HEK293 (cell line): Measurements from ENCODE around the gene TBC1D24.

Source experiments
- CTCF ChIA-PET: fragments of 350-600 bp; formaldehyde crosslinking; extraction: SDS; loops from one replicate; lab custom pipeline; 2021; ENCODE audit warnings: antibody characterized with exemption; lab: Yijun Ruan, JAX
- POLR2A ChIA-PET: fragments of 300-600 bp; formaldehyde crosslinking; extraction: SDS; loops from one replicate; lab custom pipeline; 2020; ENCODE audit warnings: antibody characterized with exemption, inconsistent platforms; lab: Yijun Ruan, JAX
- H3K27ac ChIP-seq: fragments of 200-500 bp; sonication (Bioruptor generic); 2 replicates; pipeline ENCODE4 v1.5.1; 2014; ENCODE audit warnings: low read depth, low read length, control low read depth, inconsistent platforms; ENCODE audit errors: extremely low read depth
- H3K36me3 ChIP-seq, 2 experiments: fragments of 200-500 bp in 1 of 2; sonication (Bioruptor generic) in 1 of 2; 1 replicate in 1 of 2; 2 replicates in 1 of 2; pipeline ENCODE4 v1.5.1; 2014 to 2017; ENCODE audit warnings: inconsistent platforms in 2 of 2, low read length in 2 of 2; ENCODE audit not compliant: control insufficient read depth in 2 of 2, insufficient read depth in 1 of 2
- H3K4me1 ChIP-seq: fragments of 200-500 bp; sonication (Bioruptor generic); 2 replicates; pipeline ENCODE4 v1.5.1; 2014; ENCODE audit warnings: mild to moderate bottlenecking, low read length, inconsistent platforms; ENCODE audit not compliant: control insufficient read depth, insufficient read depth
- H3K4me3 ChIP-seq: 2 replicates; pipeline ENCODE4 v1.5.1; 2011; ENCODE audit warnings: low read depth, mild to moderate bottlenecking, control low read depth, low read length, moderate library complexity
- H3K9me3 ChIP-seq: fragments of 200-500 bp; sonication (Bioruptor generic); 2 replicates; pipeline ENCODE4 v1.5.1; 2014; ENCODE audit warnings: low read depth, low read length, inconsistent platforms; ENCODE audit not compliant: control insufficient read depth, insufficient read depth
- GLIS2 ChIP-seq: fragments of 450-650 bp; formaldehyde crosslinking; IDR thresholded peaks from 2 replicates; pipeline ENCODE4 v1.5.1; 2016; ENCODE audit warnings: missing biosample characterization, missing genetic modification characterization
- KLF1 ChIP-seq: fragments of 450-650 bp; formaldehyde crosslinking; IDR thresholded peaks from 2 replicates; pipeline ENCODE4 v1.5.1; 2016; ENCODE audit warnings: missing biosample characterization, missing genetic modification characterization
- KLF16 ChIP-seq: fragments of 450-650 bp; formaldehyde crosslinking; IDR thresholded peaks from 2 replicates; pipeline ENCODE4 v1.5.1; 2017; ENCODE audit warnings: missing biosample characterization, missing genetic modification characterization
- PRDM2 ChIP-seq: fragments of 450-650 bp; formaldehyde crosslinking; IDR thresholded peaks from 2 replicates; pipeline ENCODE4 v1.5.1; 2016; ENCODE audit warnings: missing biosample characterization, missing genetic modification characterization, borderline replicate concordance
- SCRT1 ChIP-seq: fragments of 450-650 bp; formaldehyde crosslinking; IDR thresholded peaks from 2 replicates; pipeline ENCODE4 v1.5.1; 2016; ENCODE audit warnings: missing biosample characterization, missing genetic modification characterization, borderline replicate concordance
- ZBTB44 ChIP-seq: fragments of 450-650 bp; IDR thresholded peaks from 2 replicates; pipeline ENCODE4 v1.5.1; 2018; ENCODE audit warnings: missing biosample characterization, mild to moderate bottlenecking, missing genetic modification characterization
- ZBTB48 ChIP-seq: fragments of 450-650 bp; formaldehyde crosslinking; IDR thresholded peaks from 2 replicates; pipeline ENCODE4 v1.5.1; 2016; ENCODE audit warnings: missing biosample characterization, missing genetic modification characterization
- ZBTB8A ChIP-seq: fragments of 450-650 bp; formaldehyde crosslinking; IDR thresholded peaks from 2 replicates; pipeline ENCODE4 v1.5.1; 2016; ENCODE audit warnings: missing biosample characterization, missing genetic modification characterization
- ZNF138 ChIP-seq: fragments of 450-650 bp; formaldehyde crosslinking; IDR thresholded peaks from 2 replicates; pipeline ENCODE4 v1.5.1; 2016; ENCODE audit warnings: missing biosample characterization, missing genetic modification characterization, borderline replicate concordance

The TBC1D24 gene

GRCh38 chr16:2500918-2501750 lies 26.2 kb downstream of the TBC1D24 start (continued):
- TF ChIP-seq PRDM2 (tag by site-specific recombination) (0 out of 2 replicates have a peak, but pooled peaks have one; percentile 38), ZNF138 (tag by site-specific recombination) (no peak), ZBTB48 (tag by site-specific recombination) (peak; percentile 56; the same call in 1 of the 2 replicates)

GRCh38 chr16:2501946-2502895 lies 27.3 kb downstream of the TBC1D24 start:
- POLR2A ChIA-PET: interaction anchor here (0.7 to 2.1 kb wide), 15 partner anchors 11 to 347 kb away, joined by 3 to 27 read pairs (median 5); partner anchors contain the start of genes AMDHD2, ATP6V0C, CCNF and DNASE1L2
- H3K4me1 ChIP-seq: peaks cover 7% of the 10 kb centered on the region
- H3K4me3 ChIP-seq: no peak overlapping the region
- TF ChIP-seq KLF16 (no peak), ZBTB8A (peak; percentile 53; the same call in 1 of the 2 replicates), GLIS2 (tag by site-specific recombination) (0 out of 2 replicates have a peak, but pooled peaks have one; percentile 9)
- CTCF ChIA-PET: interaction anchor here (0.6 to 2.6 kb wide), 32 partner anchors 9 to 371 kb away, joined by 3 to 28 read pairs (median 4); partner anchors contain the start of genes ABCA3, ATP6V0C, CASKIN1 and CEMP1
- H3K27ac ChIP-seq: no peak overlapping the region
- H3K9me3 ChIP-seq: no peaks in the 10 kb centered on the region
- peaks cover 0 to 27% of the 10 kb centered on the region in 2 experiments; a peak in 2 of 3 replicates for H3K36me3 ChIP-seq

GRCh38 chr16:2505695-2506094 lies 30.8 kb downstream of the TBC1D24 start:
- CTCF ChIA-PET: no interaction called here
- TF ChIP-seq SCRT1 (tag by site-specific recombination): peak; percentile 74
- TF ChIP-seq ZBTB44 (tag by site-specific recombination): no peak
- TF ChIP-seq KLF1: 0 out of 2 replicates have a peak, but pooled peaks have one; percentile 9
- TF ChIP-seq, all 188 proteins: peak for 2
- peaks cover 7% of the 10 kb centered on the region for H3K4me1 ChIP-seq

More at GRCh38 chr16:2505695-2506094, 30.8 kb downstream of the TBC1D24 start:
- Histone ChIP-seq H3K36me3 (no peaks in the 10 kb centered on the region; a peak in 1 of 3 replicates), H3K27ac (no peak overlapping the region), H3K9me3 (no peaks in the 10 kb centered on the region), H3K4me3 (no peak overlapping the region)
- POLR2A ChIA-PET: no interaction called here
